OCI-LY7 (cell line): Measurements from ENCODE around the gene IGLL5. TPM values are rescaled to one million over a fixed set of nuclear protein-coding genes. Genes with fewer than 3 reads are reported as not detected.

Source experiments
- BruUV-seq: library from RNA; stranded (reverse); fragments of 400-500 nt; replicated peaks from 2 replicates; lab custom pipeline; 2021; lab: Mats Ljungman, UMichigan
- CTCF ChIA-PET: fragments of 300-600 bp; sonication (Branson Sonifier 250); formaldehyde crosslinking; loops from one replicate; lab custom pipeline; 2022; ENCODE audit warnings: antibody characterized with exemption; ENCODE audit not compliant: unreplicated experiment; lab: Charles Lee
- POLR2A ChIA-PET: fragments of 300-600 bp; sonication (Branson Sonifier 250); formaldehyde crosslinking; loops from one replicate; lab custom pipeline; 2022; ENCODE audit warnings: antibody characterized with exemption; lab: Charles Lee
- DNase-seq: peaks from one replicate; pipeline ENCODE4 v3.0.0-alpha.2; 2015; ENCODE audit warnings: low spot score
- H2AFZ ChIP-seq: fragments of 200-600 bp; sonication (generic), shearing (Covaris generic); 2 replicates; pipeline ENCODE4 v1.6.1; 2014; ENCODE audit warnings: mild to moderate bottlenecking, antibody characterized with exemption, low read length, moderate library complexity
- H3K27ac ChIP-seq: fragments of 200-600 bp; sonication (generic); 2 replicates; pipeline ENCODE4 v1.5.1; 2014; ENCODE audit warnings: mixed run types, low read depth, mild to moderate bottlenecking, moderate library complexity, low read length, inconsistent platforms; ENCODE audit not compliant: poor library complexity, severe bottlenecking
- H3K36me3 ChIP-seq: fragments of 200-600 bp; sonication (generic); 2 replicates; pipeline ENCODE4 v1.6.1; 2014; ENCODE audit warnings: mild to moderate bottlenecking, antibody characterized with exemption, low read length, moderate library complexity, mixed read lengths; ENCODE audit not compliant: insufficient read depth
- H3K4me1 ChIP-seq: fragments of 200-600 bp; sonication (generic); 2 replicates; pipeline ENCODE4 v1.5.1; 2014; ENCODE audit warnings: mild to moderate bottlenecking, low read length; ENCODE audit not compliant: insufficient read depth, poor library complexity, severe bottlenecking
- H3K4me2 ChIP-seq: fragments of 200-600 bp; sonication (generic); 2 replicates; pipeline ENCODE4 v1.6.1; 2014; ENCODE audit warnings: mild to moderate bottlenecking, low read length
- H3K4me3 ChIP-seq: fragments of 200-600 bp; sonication (generic); 2 replicates; pipeline ENCODE4 v1.5.1; 2014; ENCODE audit warnings: mild to moderate bottlenecking, low read depth, low read length; ENCODE audit not compliant: poor library complexity, severe bottlenecking
- H3K79me2 ChIP-seq: fragments of 200-600 bp; sonication (generic); 2 replicates; pipeline ENCODE4 v1.6.1; 2016; ENCODE audit warnings: low read depth, mild to moderate bottlenecking, low read length, moderate library complexity, mixed read lengths; ENCODE audit not compliant: insufficient read depth
- H3K9me2 ChIP-seq: fragments of 200-600 bp; sonication (generic); 2 replicates; pipeline ENCODE4 v1.6.1; 2016; ENCODE audit warnings: mild to moderate bottlenecking, low read length, mixed read lengths; ENCODE audit not compliant: insufficient read depth
- H3K9me3 ChIP-seq: fragments of 200-600 bp; sonication (generic); 2 replicates; pipeline ENCODE4 v1.6.1; 2014; ENCODE audit warnings: mild to moderate bottlenecking, mixed run types, low read length, mixed read lengths
- H4K20me1 ChIP-seq: fragments of 200-600 bp; sonication (generic); 2 replicates; pipeline ENCODE4 v1.6.1; 2014; ENCODE audit warnings: mild to moderate bottlenecking, antibody characterized with exemption, low read length, moderate library complexity, mixed read lengths; ENCODE audit not compliant: insufficient read depth
- CTCF ChIP-seq: fragments of 200-600 bp; sonication (generic); conservative IDR thresholded peaks from 2 replicates; pipeline ENCODE4 v1.5.1; 2014; ENCODE audit warnings: mild to moderate bottlenecking, antibody characterized with exemption, low read length, moderate library complexity, mixed read lengths
- EZH2phosphoT487 ChIP-seq: fragments of 200-600 bp; sonication (generic); IDR thresholded peaks from 2 replicates; pipeline ENCODE4 v1.6.1; 2018; ENCODE audit warnings: low read depth, borderline replicate concordance, mild to moderate bottlenecking, mixed run types, antibody characterized with exemption, low read length, moderate library complexity, mixed read lengths
- intact Hi-C: fragments of 100-400 bp; cut with micrococcal nuclease; formaldehyde crosslinking; loops from one replicate; pipeline ENCODE4 v1.10.0; 2022; ENCODE audit not compliant: unreplicated experiment
- total RNA-seq, 2 experiments: library from RNA; depleted of rRNA in 1 of 2; stranded (reverse); fragments of >200 nt in 1 of 2; shearing (Covaris generic) in 1 of 2; gene quantifications; 2 replicates each; pipeline ENCODE4 v1.2.3, GENCODE V29; 2014 to 2022

Gene IGLL5
- total RNA-seq, 2 experiments from 2014 or later = 219 to 364 TPM

GRCh38 chr22:22878801-22879674 is 8.6 kb upstream of the IGLL5 start:
- no peak overlapping the region for H2AFZ ChIP-seq
- CTCF ChIA-PET = interaction anchor here (1.1 to 2.3 kb wide), 3 partner anchors 8 to 173 kb away, joined by 3 to 10 read pairs (median 3); no protein-coding TSS in a partner anchor
- peak overlapping the region; percentile 61; the same call in 1 of the 2 replicates for H3K4me2 ChIP-seq
- POLR2A ChIA-PET = interaction anchor here (1.0 to 11.4 kb wide), 3 partner anchors 12 to 68 kb away, joined by 3 to 308 read pairs (median 4); no protein-coding TSS in a partner anchor
- TF ChIP-seq CTCF (peak; percentile 76), EZH2phosphoT487 (no peak)
- H3K4me1 ChIP-seq = peaks cover 65% of the 10 kb centered on the region
- no peaks in the 10 kb centered on the region for H3K79me2 ChIP-seq
- DNase-seq = peak; percentile 50
- peaks cover 10% of the 10 kb centered on the region; the same call in 1 of the 2 replicates for H3K9me3 ChIP-seq
- H3K36me3 ChIP-seq = peaks cover 4% of the 10 kb centered on the region; the same call in 1 of the 2 replicates
- H3K27ac ChIP-seq = no peak overlapping the region
- intact Hi-C loops = loop anchor here (1.0 kb wide), 1 partner anchor 75 kb away; no protein-coding TSS in a partner anchor
- no peaks in the 10 kb centered on the region for H4K20me1 ChIP-seq
- no TSS peak for BruUV-seq
- no peak overlapping the region for H3K4me3 ChIP-seq
- no peaks in the 10 kb centered on the region for H3K9me2 ChIP-seq

- ChIA-PET POLR2A (interaction anchor here (1.0 to 11.4 kb wide), 3 partner anchors 13 to 67 kb away, joined by 3 to 308 read pairs (median 4); no protein-coding TSS in a partner anchor), CTCF (interaction anchor here (0.6 to 2.3 kb wide), 6 partner anchors 8 to 256 kb away, joined by 3 to 10 read pairs (median 3); no protein-coding TSS in a partner anchor)
- no peak for DNase-seq
- Histone ChIP-seq H2AFZ (no peak overlapping the region), H3K4me3 (no peak overlapping the region), H3K27ac (no peak overlapping the region), H4K20me1 (no peaks in the 10 kb centered on the region), H3K9me2 (no peaks in the 10 kb centered on the region), H3K79me2 (no peaks in the 10 kb centered on the region), H3K4me2 (peak overlapping the region; percentile 61), H3K9me3 (peaks cover 3% of the 10 kb centered on the region; the same call in 1 of the 2 replicates), H3K4me1 (peaks cover 72% of the 10 kb centered on the region), H3K36me3 (no peaks in the 10 kb centered on the region; the same call in 1 of the 2 replicates)
- TF ChIP-seq CTCF = peak; percentile 44
- TF ChIP-seq EZH2phosphoT487 = no peak
- no TSS peak for BruUV-seq
- intact Hi-C loops = loop anchor here (1.0 to 10.0 kb wide), 6 partner anchors 75 to 715 kb away; no protein-coding TSS in a partner anchor
These were observed 7.9 kb upstream of the IGLL5 start for GRCh38 chr22:22879675-22880155.
